GM12878 (cell line): ENCODE data around the gene PFN2. TPM values are rescaled to one million over a fixed set of nuclear protein-coding genes. Genes with fewer than 3 reads are reported as not detected.

ENCODE experiments used
- ATAC-seq: fragments of 200-7000 bp; cut with Tn5 transposase; 3 replicates; pipeline ENCODE4 v1.9.1; 2020; ENCODE audit warnings: mild to moderate bottlenecking, moderate library complexity
- BruUV-seq: library from RNA; stranded (reverse); fragments of 400-500 nt; replicated peaks from 2 replicates; lab custom pipeline; 2021; lab: Mats Ljungman, UMichigan
- CTCF ChIA-PET: fragments of 300-600 bp; sonication (Branson Sonifier 250); formaldehyde crosslinking; extraction: SDS; loops from one replicate; lab custom pipeline; 2021; ENCODE audit warnings: inconsistent platforms; lab: Yijun Ruan, JAX
- POLR2A ChIA-PET: fragments of 350-600 bp; formaldehyde crosslinking; extraction: SDS; loops from one replicate; lab custom pipeline; 2021; ENCODE audit warnings: inconsistent platforms; lab: Charles Lee
- RAD21 ChIA-PET: fragments of 300-600 bp; sonication (Branson Sonifier 250); formaldehyde crosslinking; loops from one replicate; lab custom pipeline; 2023; ENCODE audit warnings: antibody characterized with exemption; ENCODE audit not compliant: unreplicated experiment; lab: Charles Lee
- SMC1A ChIA-PET: fragments of 300-600 bp; sonication (Branson Sonifier 250); formaldehyde crosslinking; loops from one replicate; lab custom pipeline; 2023; ENCODE audit not compliant: unreplicated experiment, uncharacterized antibody; lab: Charles Lee
- DNase-seq: peaks from one replicate; pipeline ENCODE4 v3.0.0-alpha.2; 2011; ENCODE audit warnings: low read depth, low spot score
- FAIRE-seq: peaks from 3 replicates; lab custom pipeline; 2011; peaks lifted over from hg19 to GRCh38; lab: Jason Lieb, UNC
- H2AFZ ChIP-seq: 2 replicates; pipeline ENCODE4 v1.6.0; 2011; ENCODE audit warnings: low read depth, low read length, control low read depth; ENCODE audit not compliant: control insufficient read depth
- H3K27ac ChIP-seq: 2 replicates; pipeline ENCODE4 v1.5.1; 2011; ENCODE audit warnings: control low read depth; ENCODE audit not compliant: control insufficient read depth, insufficient read depth
- H3K27me3 ChIP-seq, 2 experiments: replicated peaks in 1 of 2; 2 replicates each; pipeline versions ENCODE4 v1.6.0 to v1.6.1; 2011; ENCODE audit warnings: low read length in 1 of 2; ENCODE audit not compliant: control insufficient read depth in 2 of 2, insufficient read depth in 2 of 2
- H3K36me3 ChIP-seq, 2 experiments: 2 replicates each; pipeline ENCODE4 v1.5.1; 2011; ENCODE audit warnings: low read length in 1 of 2; ENCODE audit not compliant: control insufficient read depth in 2 of 2, insufficient read depth in 2 of 2
- H3K4me1 ChIP-seq: 2 replicates; pipeline ENCODE4 v1.6.1; 2011; ENCODE audit warnings: mild to moderate bottlenecking, low read length, moderate library complexity, mixed read lengths; ENCODE audit not compliant: control insufficient read depth, insufficient read depth
- H3K4me2 ChIP-seq: 2 replicates; pipeline ENCODE4 v1.6.0; 2011; ENCODE audit warnings: control low read depth; ENCODE audit not compliant: control insufficient read depth, insufficient read depth
- H3K4me3 ChIP-seq: fragments of 200-600 bp; sonication (generic); 2 replicates; pipeline ENCODE4 v1.5.1; 2016
- H3K79me2 ChIP-seq: 2 replicates; pipeline ENCODE4 v1.6.0; 2011; ENCODE audit warnings: low read length; ENCODE audit not compliant: control insufficient read depth, insufficient read depth
- H3K9ac ChIP-seq: 2 replicates; pipeline ENCODE4 v1.8.0; 2011; ENCODE audit warnings: low read length, control low read depth, mixed read lengths; ENCODE audit not compliant: control insufficient read depth, insufficient read depth
- H3K9me3 ChIP-seq: replicated peaks from 3 replicates; pipeline ENCODE4 v1.5.1; 2011; ENCODE audit warnings: mild to moderate bottlenecking, low read length; ENCODE audit not compliant: control insufficient read depth, insufficient read depth
- H4K20me1 ChIP-seq: 2 replicates; pipeline ENCODE4 v1.6.0; 2011; ENCODE audit not compliant: control insufficient read depth, insufficient read depth
- BCL11A ChIP-seq: IDR thresholded peaks from 2 replicates; pipeline ENCODE4 v1.6.1; 2011; ENCODE audit warnings: low read depth, low read length
- BCL3 ChIP-seq: IDR thresholded peaks from 2 replicates; pipeline ENCODE4 v1.6.1; 2011; ENCODE audit warnings: borderline replicate concordance, low read depth, mild to moderate bottlenecking, moderate library complexity, low read length; ENCODE audit not compliant: insufficient read depth, poor library complexity, severe bottlenecking
- CBFB ChIP-seq: IDR thresholded peaks from 2 replicates; pipeline ENCODE4 v1.6.1; 2016; ENCODE audit warnings: antibody characterized with exemption, low read depth
- E2F8 ChIP-seq: fragments of 450-650 bp; IDR thresholded peaks from 2 replicates; pipeline ENCODE4 v1.6.1; 2018; ENCODE audit warnings: mild to moderate bottlenecking, low read depth, moderate library complexity; ENCODE audit not compliant: partially characterized antibody
- HSF1 ChIP-seq: fragments of 150-350 bp; IDR thresholded peaks from 2 replicates; pipeline ENCODE4 v1.6.1; 2014; ENCODE audit warnings: mild to moderate bottlenecking, low read depth, low read length
- JUND ChIP-seq: IDR thresholded peaks from 2 replicates; pipeline ENCODE4 v1.6.1; 2012; ENCODE audit warnings: low read depth, mild to moderate bottlenecking, low read length, improper control_type of control experiment, moderate library complexity
- KAT2A ChIP-seq: conservative IDR thresholded peaks from 2 replicates; pipeline ENCODE4 v1.6.1; 2011; ENCODE audit warnings: low read depth, low read length; ENCODE audit not compliant: control insufficient read depth
- MLLT1 ChIP-seq: fragments of 450-650 bp; IDR thresholded peaks from 2 replicates; pipeline ENCODE4 v1.6.1; 2016; ENCODE audit warnings: mild to moderate bottlenecking
- PAX8 ChIP-seq: fragments of 450-650 bp; IDR thresholded peaks from 2 replicates; pipeline ENCODE4 v1.6.1; 2017; ENCODE audit warnings: mild to moderate bottlenecking, moderate library complexity
- PKNOX1 ChIP-seq: fragments of 450-650 bp; IDR thresholded peaks from 2 replicates; pipeline ENCODE4 v1.6.1; 2016; ENCODE audit warnings: mild to moderate bottlenecking
- SIN3A ChIP-seq: IDR thresholded peaks from 2 replicates; pipeline ENCODE4 v1.6.1; 2012; ENCODE audit warnings: low read depth, low read length, improper control_type of control experiment
- ZNF207 ChIP-seq: fragments of 450-650 bp; IDR thresholded peaks from 2 replicates; pipeline ENCODE4 v1.6.1; 2014; ENCODE audit warnings: antibody characterized with exemption, mild to moderate bottlenecking, borderline replicate concordance
- ZSCAN29 ChIP-seq: fragments of 450-650 bp; IDR thresholded peaks from 2 replicates; pipeline ENCODE4 v1.6.1; 2017; ENCODE audit warnings: mild to moderate bottlenecking, moderate library complexity
- WGBS: methylation state at CpG from one replicate; pipeline ENCODE4 v1.1.6; 2016; ENCODE audit warnings: low lambda C conversion rate; ENCODE audit not compliant: insufficient replicate concordance, insufficient coverage; ENCODE audit errors: missing lambda C conversion rate; 5-methylcytosine and 5-hydroxymethylcytosine counted together
- in situ Hi-C: fragments of 300-500 bp; cut with MboI; formaldehyde crosslinking; loops from 9 replicates; pipeline ENCODE4 v1.14.3; 2018; ENCODE audit warnings: mixed read lengths
- intact Hi-C: fragments of 100-400 bp; cut with micrococcal nuclease; formaldehyde crosslinking; loops from one replicate; pipeline ENCODE4 v1.14.2; 2022; ENCODE audit not compliant: unreplicated experiment
- polyA plus RNA-seq, 11 experiments: library from polyadenylated mRNA; depleted of rRNA in 4 of 11; unstranded in 6 of 11; stranded (reverse) in 5 of 11; fragments of >200 nt; fragmentation: Nextera tagmentation in 4 of 11; fragmentation: Illumina TruSeq in 1 of 11; extraction: Ambion mirVana in 4 of 11; extraction: Trizol in 1 of 11; gene quantifications; 1 replicate in 1 of 11; 2 replicates in 10 of 11; pipeline versions ENCODE4 v1.2.1 to v1.2.3, GENCODE V29; 2011 to 2016; ENCODE audit warnings: inconsistent platforms in 2 of 11, missing spikeins in 2 of 11, low read depth in 1 of 11
- total RNA-seq, 4 experiments: library from RNA; depleted of rRNA in 3 of 4; stranded (reverse); fragments of >200 nt in 3 of 4; fragmentation: Illumina TruSeq in 1 of 4; extraction: Trizol in 1 of 4; gene quantifications; 2 replicates each; pipeline versions ENCODE4 v1.2.1 to v1.2.3, GENCODE V29; 2013 to 2021

PFN2 gene
- total and polyA plus RNA-seq, 10 of the 15 experiments (the other 5 are each of a cell fraction or from before 2014, with no cell fraction given) = 3.1 to 78.9 (median 5.3) TPM

GRCh38 chr3:149933858-149934257 lies 36.8 kb downstream of the PFN2 start (continued):
- TF ChIP-seq HSF1 (no peak), E2F8 (no peak), MLLT1 (no peak)

- ATAC-seq (no peak), FAIRE-seq (no peak), DNase-seq (no peak)
- ChIA-PET POLR2A (interaction anchor here (0.7 kb wide), 1 partner anchor 300 kb away, joined by 4 read pairs; no protein-coding TSS in a partner anchor), CTCF (interaction anchor here (0.7 to 1.3 kb wide), 3 partner anchors 43 to 400 kb away, joined by 3 read pairs; no protein-coding TSS in a partner anchor), RAD21 (interaction anchor here (0.7 kb wide), 1 partner anchor 119 kb away, joined by 3 read pairs; no protein-coding TSS in a partner anchor), SMC1A (interaction anchor here (0.6 to 0.8 kb wide), 4 partner anchors 31 to 532 kb away, joined by 3 to 5 read pairs (median 3); no protein-coding TSS in a partner anchor)
- Histone ChIP-seq H3K27me3 (no peaks in the 10 kb centered on the region), H3K9ac (no peak overlapping the region), H3K4me1 (no peaks in the 10 kb centered on the region), H3K27ac (no peak overlapping the region), H3K4me2 (no peak overlapping the region), H4K20me1 (no peaks in the 10 kb centered on the region), H3K4me3 (no peak overlapping the region), H3K79me2 (peaks cover 1% of the 10 kb centered on the region; the same call in 1 of the 2 replicates), H3K9me3 (peaks cover 8% of the 10 kb centered on the region), H2AFZ (no peak overlapping the region), H3K36me3 (no peaks in the 10 kb centered on the region; a peak in 2 of 4 replicates)
- BruUV-seq = no TSS peak
- in situ Hi-C loops (no loop called here), intact Hi-C loops (no loop called here)
- 94% methylated on average over 1 of the region's 1 CpG for WGBS
- TF ChIP-seq KAT2A (no peak), SIN3A (no peak), PKNOX1 (no peak), JUND (no peak), CBFB (no peak), BCL11A (no peak), ZSCAN29 (no peak), ZNF207 (no peak), PAX8 (no peak), BCL3 (no peak)
These were observed 37.7 kb downstream of the PFN2 start for GRCh38 chr3:149933008-149933407.
